Spleen (tissue), 7 donors: Measurements from ENCODE around the gene MRPL54.

Source experiments
- CTCF ChIP-seq, 11 experiments: fragments of 200-600 bp in 7 of 11; fragments of 450-650 bp in 4 of 11; sonication (generic) in 4 of 11; IDR thresholded peaks in 8 of 11; conservative IDR thresholded peaks in 3 of 11; 1 replicate in 7 of 11; 2 replicates in 4 of 11; pipeline versions ENCODE4 v1.4.0 to v1.8.0; 2016 to 2021; ENCODE audit warnings: antibody characterized with exemption in 11 of 11, inconsistent platforms in 4 of 11, mild to moderate bottlenecking in 1 of 11
- POLR2A ChIP-seq, 3 donors: fragments of 450-650 bp; IDR thresholded peaks; one replicate each; pipeline ENCODE4 v1.5.1; 2017; ENCODE audit warnings: antibody characterized with exemption in 3 of 3, mild to moderate bottlenecking in 1 of 3
- donor health status: DM: no; HTN: no; CAD: no; lungs with moderate emphysema.
- donor health status: DM: no; HTN: no; CAD: no.
- donor health status: DM: no; HTN: no; CAD: no.

GRCh38 chr19:3762501-3763459 lies at the start of gene MRPL54:
- peak in 3 of 11 experiments; percentile 7 to 27 (median 14) for TF ChIP-seq CTCF (IDR thresholded peaks at IDR 0.05 in 8 of 11, conservative IDR thresholded peaks at IDR 0.05 in 3 of 11)
- TF ChIP-seq POLR2A (IDR thresholded peaks at IDR 0.05) = peak in 1 of 3 donors; percentile 73
